GM19438 (cell line): Measurements from ENCODE around the gene IL17A.

Source experiments
- ATAC-seq: cut with Tn5 transposase; IDR thresholded peaks from one replicate; pipeline ENCODE4 v1.9.1; 2021; ENCODE audit warnings: low read depth; ENCODE audit not compliant: unreplicated experiment

Gene IL17A

DNA sequence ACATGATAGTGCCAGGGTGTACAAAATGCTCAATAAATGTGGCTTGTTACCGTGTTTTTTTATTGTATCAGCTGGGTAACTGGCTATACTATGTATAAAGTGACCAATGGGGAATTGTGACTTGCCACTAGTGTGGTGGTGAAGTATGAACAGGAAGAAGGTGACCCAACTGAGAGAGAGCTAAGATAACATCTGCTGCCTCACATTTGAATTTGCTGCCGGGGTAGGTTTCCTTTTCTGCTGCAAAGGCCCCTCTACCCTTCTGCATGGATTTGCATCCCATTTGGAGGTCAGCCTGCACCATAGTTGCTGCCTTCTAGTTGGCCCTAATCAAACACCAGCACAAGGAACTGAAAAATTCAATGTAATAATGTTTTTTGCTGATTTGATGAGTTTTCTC is 24.1 kb downstream of the IL17A start:
- ATAC-seq: peak; percentile 78

- ATAC-seq: no peak
Measured at GRCh38 chr6:52213127-52213526, 27.0 kb downstream of the IL17A start.

DNA sequence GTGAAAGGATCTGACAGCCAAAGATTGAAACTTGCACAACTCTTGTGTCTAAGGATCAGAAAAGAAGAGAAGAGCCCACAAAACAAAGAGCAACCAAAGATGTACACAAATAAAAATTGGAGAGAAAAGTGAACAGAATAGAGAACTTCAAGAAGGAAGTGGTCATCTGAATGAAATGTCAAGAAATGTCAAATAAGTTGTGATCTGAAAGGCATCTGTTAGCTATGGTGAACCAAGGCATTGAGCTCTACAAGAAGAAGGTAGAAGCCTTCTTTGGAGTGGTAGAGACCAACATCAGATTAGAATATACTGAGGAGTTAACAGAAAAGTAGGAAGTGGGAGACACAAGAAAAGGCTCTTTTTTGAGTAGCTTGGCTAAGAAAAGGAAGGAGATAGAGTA is 29.6 kb downstream of the IL17A start:
- no peak for ATAC-seq

DNA sequence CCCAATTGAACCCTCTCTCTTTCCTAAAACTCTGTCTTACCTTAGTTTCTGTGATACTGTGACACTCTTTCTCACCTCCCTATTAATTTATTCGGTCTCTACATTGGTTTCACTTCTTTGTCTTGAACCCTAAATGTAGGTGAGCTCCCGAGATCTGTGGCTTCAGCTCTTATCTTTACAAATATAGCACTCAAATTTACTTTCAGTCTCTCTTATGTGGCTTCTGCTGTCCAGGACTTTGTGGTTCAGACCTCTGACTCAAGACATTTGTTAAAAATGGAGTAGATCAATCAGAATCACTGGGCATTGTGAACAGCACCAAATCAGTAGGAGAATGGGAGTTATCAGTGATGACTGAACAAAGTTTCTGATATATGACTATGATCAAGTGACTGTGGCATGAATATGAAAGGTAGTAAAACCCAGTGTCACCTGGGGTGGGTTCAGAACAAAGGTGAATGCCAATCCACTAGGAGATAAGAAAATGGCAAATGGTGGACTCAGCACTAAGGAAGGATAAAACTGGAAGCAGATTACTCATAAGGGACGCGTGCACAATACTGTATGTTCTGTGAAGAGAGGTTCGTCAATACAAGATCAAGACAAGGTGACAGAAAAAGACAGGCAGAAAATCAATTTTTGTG is 30.9 kb downstream of the IL17A start:
- no peak for ATAC-seq

GRCh38 chr6:52217761-52218160 is 31.6 kb downstream of the IL17A start:
- ATAC-seq: no peak

DNA sequence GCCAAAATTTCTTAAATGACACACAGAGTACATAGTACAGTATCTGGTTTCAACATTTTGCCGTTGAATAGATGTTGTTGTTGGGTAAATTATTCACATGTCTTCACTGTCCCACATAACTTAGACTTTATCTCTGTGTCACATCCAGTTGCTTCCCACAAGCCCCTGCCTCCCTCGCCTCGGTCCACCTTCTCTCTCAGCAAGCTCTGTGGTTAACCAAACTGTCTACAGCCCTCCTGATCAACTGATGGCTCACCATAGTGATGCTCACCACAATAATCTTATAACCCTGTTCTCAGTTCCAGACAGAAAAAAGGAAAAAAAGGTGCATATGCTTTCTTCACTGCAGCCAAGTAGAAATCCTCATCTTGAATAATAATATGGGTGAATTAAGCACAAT is 35.1 kb downstream of the IL17A start:
- ATAC-seq: no peak

GRCh38 chr6:52227495-52227894 is 41.3 kb downstream of the IL17A start:
- peak; percentile 100 for ATAC-seq

DNA sequence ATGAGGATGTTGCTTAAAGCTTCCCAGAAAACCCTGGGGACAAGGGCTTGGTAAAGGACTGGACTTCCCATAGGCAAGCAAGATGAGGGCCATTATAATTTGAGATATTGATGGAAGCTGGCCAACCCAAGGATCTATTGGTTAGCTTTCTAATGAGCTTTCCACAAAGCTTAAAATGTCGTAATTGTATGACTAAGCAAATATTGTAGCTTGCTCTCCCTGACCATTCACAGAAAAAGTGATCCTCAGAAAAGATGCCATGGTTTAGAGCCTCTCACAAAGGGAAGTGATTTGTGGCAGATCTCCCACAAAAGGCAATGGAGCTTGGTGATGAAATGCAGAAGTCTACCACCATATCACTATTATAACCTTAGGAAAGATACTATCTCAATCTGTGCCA is 44.5 kb downstream of the IL17A start:
- no peak for ATAC-seq

GRCh38 chr6:52231406-52232127 is 45.4 kb downstream of the IL17A start:
- no peak for ATAC-seq

DNA sequence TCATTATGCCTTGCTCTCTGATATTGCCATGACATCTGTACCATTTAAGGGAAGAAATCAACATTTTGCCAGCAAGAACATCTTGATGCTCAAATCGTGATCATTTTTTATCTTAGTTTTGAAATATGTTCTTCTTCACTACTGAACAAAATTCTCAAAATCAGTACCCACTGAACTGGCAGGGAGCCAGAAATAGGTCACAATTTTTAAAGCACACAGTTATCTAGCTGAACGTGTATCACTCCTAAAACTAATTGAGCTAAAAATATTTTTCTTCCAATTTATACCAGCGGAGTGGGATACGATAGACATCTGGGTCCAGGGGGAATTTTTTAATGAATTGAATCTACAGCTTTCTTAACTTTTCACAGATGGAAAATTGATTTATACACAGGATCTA is 46.8 kb downstream of the IL17A start:
- no peak for ATAC-seq

DNA sequence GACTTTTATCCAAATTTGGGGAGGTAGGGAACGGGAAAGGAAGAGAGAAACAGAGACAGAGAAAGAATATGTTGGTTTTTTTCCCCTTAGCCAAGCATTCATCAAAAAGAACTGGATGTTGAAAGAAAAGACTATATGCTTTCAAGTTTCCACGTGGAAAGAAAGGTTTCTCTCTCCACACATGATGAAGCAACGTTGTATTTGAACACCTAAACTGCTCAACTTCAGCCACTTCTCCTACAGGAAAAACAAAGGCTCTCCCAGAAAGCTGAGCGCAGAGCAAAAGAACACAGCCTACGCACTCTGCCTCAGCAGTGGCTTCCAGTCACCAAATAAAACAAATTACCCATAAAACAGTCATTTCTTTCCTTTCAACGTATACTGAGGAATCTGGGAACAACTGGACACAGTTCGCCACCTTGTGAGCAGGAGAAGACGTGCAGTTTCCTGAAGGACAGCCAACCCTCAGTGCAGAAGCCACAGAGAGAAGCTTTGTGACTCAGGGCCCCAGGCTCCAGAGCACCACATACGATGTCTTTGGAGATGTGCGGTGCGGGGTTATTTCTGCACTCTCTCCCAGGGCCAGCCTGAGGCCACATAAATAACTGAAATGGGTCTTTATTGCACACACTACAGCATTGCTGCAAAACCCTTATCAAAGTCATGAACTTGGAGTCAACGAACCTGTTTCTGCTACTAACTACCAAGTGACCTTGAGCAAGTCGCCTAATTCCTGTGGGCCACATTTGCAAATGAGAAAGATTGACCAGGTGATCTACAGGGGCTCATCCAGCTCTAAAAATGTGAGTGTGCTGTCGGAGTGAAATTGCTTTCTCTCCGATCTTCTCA is 48.0 kb downstream of the IL17A start:
- peak; percentile 94 for ATAC-seq
